HG03432 (cell line): ENCODE measurements around the gene ARHGEF1.
"Not testable (repeated sequence)": the region's sequence is repeated elsewhere in the genome, so short reads cannot be mapped to it uniquely, and the experiment has no call there.

Source experiments
- ATAC-seq: cut with Tn5 transposase; IDR thresholded peaks from one replicate; pipeline ENCODE4 v1.9.1; 2021; ENCODE audit warnings: mild to moderate bottlenecking, moderate library complexity; ENCODE audit not compliant: unreplicated experiment

ARHGEF1 gene

GRCh38 chr19:41904118-41904870 lies 21.3 kb downstream of the ARHGEF1 start:
- no peak for ATAC-seq

GRCh38 chr19:41905273-41906002 lies 22.5 kb downstream of the ARHGEF1 start:
- no peak for ATAC-seq

- no peak for ATAC-seq
Observed at GRCh38 chr19:41906271-41906670, 23.3 kb downstream of the ARHGEF1 start.

- no peak for ATAC-seq
Observed at GRCh38 chr19:41906916-41907680, 24.1 kb downstream of the ARHGEF1 start.

- no peak for ATAC-seq
Observed at GRCh38 chr19:41907994-41908615, 25.1 kb downstream of the ARHGEF1 start.

- no peak for ATAC-seq
Observed at GRCh38 chr19:41908724-41909464, 25.9 kb downstream of the ARHGEF1 start.

- ATAC-seq = no peak
Observed at GRCh38 chr19:41909706-41910105, 26.7 kb downstream of the ARHGEF1 start.

GRCh38 chr19:41910240-41910991 lies 27.4 kb downstream of the ARHGEF1 start:
- no peak for ATAC-seq

- no peak for ATAC-seq
Observed at GRCh38 chr19:41910992-41911888, 28.3 kb downstream of the ARHGEF1 start.

- no peak for ATAC-seq
Observed at GRCh38 chr19:41911889-41912731, 29.1 kb downstream of the ARHGEF1 start.

- ATAC-seq = no peak
Observed at GRCh38 chr19:41912899-41913537, 30.0 kb downstream of the ARHGEF1 start.

- ATAC-seq = no peak
Observed at GRCh38 chr19:41913538-41914423, 30.8 kb downstream of the ARHGEF1 start.

GRCh38 chr19:41914424-41914834 lies 31.4 kb downstream of the ARHGEF1 start:
- not testable (repeated sequence) for ATAC-seq

- ATAC-seq = no peak
Observed at GRCh38 chr19:41915021-41915775, 32.2 kb downstream of the ARHGEF1 start.

- ATAC-seq = no peak
Observed at GRCh38 chr19:41915776-41916414, 32.9 kb downstream of the ARHGEF1 start.
